ENCODE results near the gene GAS2L1. TPM values are rescaled to one million over a fixed set of nuclear protein-coding genes. Genes with fewer than 3 reads are reported as not detected.
A peak's percentile ranks its signal among the peaks of the same experiment; 100 is the strongest.

Gene GAS2L1
- total RNA-seq, 1 experiment from 2014 or later, result 29.4 TPM

DNA sequence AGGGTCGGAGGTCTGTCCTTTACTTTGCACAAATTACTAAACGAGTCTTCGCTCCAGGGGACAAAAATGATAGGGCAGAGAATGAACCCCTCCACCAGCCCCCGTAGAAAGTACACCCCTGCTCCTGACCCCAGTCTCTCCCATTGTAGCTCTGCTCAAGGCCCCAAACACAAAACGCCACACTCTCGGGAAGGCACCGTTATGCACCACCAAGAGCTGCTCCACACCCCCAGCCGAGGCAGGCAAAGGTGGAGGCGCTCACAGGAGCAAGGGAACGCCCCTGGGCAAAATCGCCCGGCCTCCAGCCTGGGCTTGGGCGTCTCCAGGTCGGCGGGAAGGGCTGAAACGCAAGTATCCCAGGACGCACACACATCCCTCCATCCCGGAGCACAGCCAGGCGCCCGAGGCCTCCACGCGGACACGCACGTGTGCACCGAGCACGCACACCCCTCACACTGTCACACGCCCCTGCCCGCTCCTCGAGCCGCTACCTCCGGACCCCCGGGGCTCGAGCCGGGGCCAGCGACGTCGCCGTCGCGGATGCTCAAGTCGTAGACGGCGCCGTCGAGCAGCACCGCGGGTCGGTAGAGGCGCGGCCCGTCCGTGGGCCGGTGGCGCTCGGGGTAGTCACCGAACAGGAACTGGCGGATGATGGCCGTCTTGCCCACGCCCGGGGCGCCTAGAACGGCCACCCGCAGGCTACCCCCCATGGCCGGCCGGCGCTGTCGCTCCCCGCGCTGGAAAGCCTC is 8.3 kb downstream of the GAS2L1 start:
- H3K4me3 ChIP-seq (replicated peaks in 1 of 2; ENCODE audit: low read depth in 1 of 2, low read length in 2 of 2), result no peak overlapping the region
- CTCF ChIA-PET, result interaction anchor here (1.3 kb wide), 1 partner anchor 12 kb away, joined by 3 read pairs; no protein-coding TSS in a partner anchor
- POLR2A ChIA-PET, result no interaction called here
- H3K36me3 ChIP-seq (ENCODE audit: control insufficient read depth in 1 of 2, insufficient read depth in 2 of 2, low read length in 2 of 2), result no peaks in the 10 kb centered on the region
- no peaks in the 10 kb centered on the region for H3K9me2 ChIP-seq (ENCODE audit: insufficient read depth)
- H3K27ac ChIP-seq (ENCODE audit: low read depth, low read length), result no peak overlapping the region; the same call in 1 of the 2 replicates
- H3K27me3 ChIP-seq (ENCODE audit: insufficient read depth, low read length), result no peaks in the 10 kb centered on the region
- H2AFZ ChIP-seq (ENCODE audit: low read depth, low read length, poor library complexity, severe bottlenecking), result no peak overlapping the region
- TF ChIP-seq RAD21 (IDR thresholded peaks at IDR 0.05; ENCODE audit: low read depth), result no peak
- TF ChIP-seq ELF1 (IDR thresholded peaks at IDR 0.05; ENCODE audit: borderline replicate concordance, low read depth), result no peak
- TF ChIP-seq, protein P1, sequence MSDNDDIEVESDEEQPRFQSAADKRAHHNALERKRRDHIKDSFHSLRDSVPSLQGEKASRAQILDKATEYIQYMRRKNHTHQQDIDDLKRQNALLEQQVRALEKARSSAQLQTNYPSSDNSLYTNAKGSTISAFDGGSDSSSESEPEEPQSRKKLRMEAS (IDR thresholded peaks at IDR 0.05), result no peak
- TF ChIP-seq CEBPB (IDR thresholded peaks at IDR 0.05; ENCODE audit: low read depth), result no peak
- no peak for TF ChIP-seq ZBTB33 (IDR thresholded peaks at IDR 0.05; ENCODE audit: extremely low read depth, insufficient replicate concordance, low read length)
- TF ChIP-seq CTCF (IDR thresholded peaks at IDR 0.05 in 2 of 3, conservative IDR thresholded peaks at IDR 0.05 in 1 of 3; ENCODE audit: borderline replicate concordance in 1 of 3, insufficient read depth in 1 of 3, low read depth in 2 of 3, low read length in 2 of 3), result no peak
- TF ChIP-seq YY1 (IDR thresholded peaks at IDR 0.05; ENCODE audit: extremely low read depth, insufficient replicate concordance, low read depth, low read length), result no peak
- no peak for TF ChIP-seq EZH2phosphoT487 (IDR thresholded peaks at IDR 0.05; ENCODE audit: borderline replicate concordance)
- no peak for TF ChIP-seq TCF7L2 (IDR thresholded peaks at IDR 0.05; ENCODE audit: borderline replicate concordance, extremely low read depth, insufficient read depth, insufficient read length)
- TF ChIP-seq ZNF274 (IDR thresholded peaks at IDR 0.05; ENCODE audit: low read depth, low read length), result no peak
- RAD21 ChIA-PET (ENCODE audit: low non-redundant PET in 1 of 2, low total read pairs in 2 of 2, uncharacterized antibody in 2 of 2, unreplicated experiment in 2 of 2), result no interaction called here
- no TSS peak for BruUV-seq (replicated peaks)
- no peak overlapping the region for H3K9ac ChIP-seq (ENCODE audit: low read length)
- H4K20me1 ChIP-seq (ENCODE audit: insufficient read depth), result no peaks in the 10 kb centered on the region
- intact Hi-C loops (cut with micrococcal nuclease), result no loop called here
- no peak; the same call in 1 of the 2 replicates for ATAC-seq
- H3K79me2 ChIP-seq (ENCODE audit: insufficient read depth, low read length), result no peaks in the 10 kb centered on the region
- no peaks in the 10 kb centered on the region for H3K9me3 ChIP-seq (ENCODE audit: control insufficient read depth in 1 of 2, insufficient read depth in 1 of 2, low read depth in 1 of 2, low read length in 2 of 2)
- H3K4me1 ChIP-seq (ENCODE audit: control insufficient read depth in 1 of 2, insufficient read depth in 2 of 2, low read length in 2 of 2), result peaks cover 10 to 22% of the 10 kb centered on the region in 2 experiments
- no peak for DNase-seq (ENCODE audit: low read depth, low spot score)
- H3K4me2 ChIP-seq (ENCODE audit: low read length), result peak overlapping the region; percentile 57
